ENCODE results near the gene COX20. TPM values are rescaled to one million over a fixed set of nuclear protein-coding genes. Genes with fewer than 3 reads are reported as not detected.

The COX20 gene, protein sequence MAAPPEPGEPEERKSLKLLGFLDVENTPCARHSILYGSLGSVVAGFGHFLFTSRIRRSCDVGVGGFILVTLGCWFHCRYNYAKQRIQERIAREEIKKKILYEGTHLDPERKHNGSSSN
- 8.8 and 40.3 TPM in 2 replicates for total RNA-seq

DNA sequence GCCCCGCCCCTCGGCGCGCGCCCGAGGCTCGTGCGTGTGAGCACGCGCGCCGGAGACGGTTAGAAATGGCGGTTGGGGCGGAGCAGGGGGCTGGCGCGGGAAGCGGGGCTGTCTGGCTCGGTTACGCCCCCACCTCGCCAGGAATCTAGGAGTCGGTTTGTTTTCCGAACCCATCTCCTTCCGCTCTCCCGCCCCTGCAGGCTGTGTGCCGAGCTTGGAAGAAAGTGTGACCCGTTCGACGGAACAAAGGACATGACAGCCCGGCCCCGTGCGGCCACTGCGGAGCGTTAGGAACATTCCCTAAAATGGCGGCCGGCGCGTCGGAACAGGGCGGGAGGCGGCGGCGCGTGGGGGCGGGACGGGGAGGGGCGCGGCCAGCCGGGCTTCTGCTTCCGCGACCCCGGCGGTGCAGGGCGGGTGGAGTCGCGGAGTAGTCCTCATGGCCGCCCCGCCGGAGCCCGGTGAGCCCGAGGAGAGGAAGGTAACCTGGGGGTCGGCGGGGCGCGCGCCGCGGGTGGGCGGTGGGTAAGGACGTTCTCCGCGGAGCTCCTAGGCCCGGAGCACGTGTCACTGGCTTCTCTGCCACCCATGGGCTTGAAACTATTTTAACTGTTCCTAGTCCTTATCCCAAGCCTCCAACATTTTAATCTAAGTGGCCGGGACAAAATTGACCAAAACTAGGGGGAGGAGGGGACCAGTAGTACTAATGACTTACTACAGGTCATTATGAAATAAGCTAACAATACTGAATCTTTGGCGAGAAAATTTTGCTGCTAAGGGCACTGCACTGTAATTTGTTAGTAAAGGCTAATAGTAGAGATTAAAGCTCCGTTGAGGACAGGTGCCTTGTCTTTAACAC is at the start of gene COX20:
TSS of gene COX20 (plus strand) at position 383 of the 859 bp plus-strand sequence. CDS start at position 440, 57 bp downstream.

DNA sequence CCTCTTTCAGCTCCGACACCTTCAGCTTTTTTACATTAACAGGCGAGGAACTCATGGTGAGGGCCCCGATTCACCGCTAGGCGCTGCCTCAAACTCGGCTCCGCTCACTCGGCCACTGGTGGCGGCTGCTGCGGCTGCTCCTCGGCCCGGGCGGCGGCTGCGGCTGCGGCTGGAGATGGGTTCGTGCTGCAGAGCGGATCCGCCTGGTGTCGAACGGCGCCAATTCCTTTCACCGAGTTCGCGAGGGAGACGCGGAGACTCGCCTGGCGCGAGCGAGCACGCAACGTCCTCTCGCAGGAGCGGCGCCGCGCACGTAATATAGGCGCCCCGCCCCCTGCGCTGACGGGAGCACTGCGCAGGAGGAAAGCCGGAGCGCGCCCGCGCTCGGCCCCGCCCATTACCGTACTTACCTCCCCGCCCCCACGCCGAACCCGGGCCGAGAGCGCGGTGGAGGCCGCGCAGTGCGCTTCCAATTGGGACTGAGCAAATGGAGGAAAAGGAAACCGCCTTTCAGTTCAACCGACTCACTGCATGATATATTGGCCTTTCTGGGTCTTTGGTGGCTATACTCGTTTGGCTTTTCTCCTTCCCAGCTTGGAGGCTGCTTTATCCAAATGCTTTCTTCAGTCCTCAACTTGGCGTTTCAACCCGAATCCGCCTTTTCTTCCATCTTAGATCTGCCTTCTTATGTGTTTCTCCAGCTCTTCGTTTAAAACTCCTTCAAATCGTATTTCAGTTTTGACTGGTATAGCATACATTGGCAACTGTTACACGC is 29.0 kb downstream of the COX20 start, which contains the start of gene HNRNPU:
TSS of gene HNRNPU (minus strand) at position 291 of the 775 bp plus-strand sequence. CDS start at position 55, 236 bp downstream.

Other genes starting within 250 kb of the COX20 start
- 38.2 and 49.2 TPM in 2 replicates for gene DESI2, start 182.5 kb upstream of the COX20 start, total RNA-seq
- gene HNRNPU, start 28.9 kb downstream of the COX20 start, total RNA-seq, result 245 and 413 TPM in 2 replicates